Endothelial cell of umbilical vein (primary cell): ENCODE results near the gene KANK2. TPM values are rescaled to one million over a fixed set of nuclear protein-coding genes. Genes with fewer than 3 reads are reported as not detected.

Source experiments
- BruUV-seq: library from RNA; stranded (reverse); fragments of 400-500 nt; replicated peaks from 2 replicates; lab custom pipeline; 2021; lab: Mats Ljungman, UMichigan
- CTCF ChIA-PET: fragments of 300-600, 350-600 bp; sonication (Branson Sonifier 250); formaldehyde crosslinking; loops from one replicate; lab custom pipeline; 2021; ENCODE audit warnings: antibody characterized with exemption, inconsistent platforms; lab: Charles Lee
- POLR2A ChIA-PET: fragments of 300-600, 350-600 bp; sonication (Branson Sonifier 250); formaldehyde crosslinking; loops from one replicate; lab custom pipeline; 2021; ENCODE audit warnings: antibody characterized with exemption, inconsistent platforms; lab: Charles Lee
- DNase-seq: peaks from one replicate; pipeline ENCODE4 v3.0.0-alpha.2; 2011; ENCODE audit warnings: low read depth, low spot score
- FAIRE-seq: peaks from 2 replicates; lab custom pipeline; 2011; peaks lifted over from hg19 to GRCh38; lab: Jason Lieb, UNC
- H2AFZ ChIP-seq: 2 replicates; pipeline ENCODE4 v1.6.0; 2012; ENCODE audit warnings: low read depth, low read length, control low read depth, inconsistent platforms
- H3K27ac ChIP-seq: 2 replicates; pipeline ENCODE4 v1.5.1; 2011; ENCODE audit warnings: low read depth, mild to moderate bottlenecking, control low read depth, low read length, moderate library complexity; ENCODE audit not compliant: insufficient read depth
- H3K27me3 ChIP-seq, 2 experiments: 2 replicates each; pipeline versions ENCODE4 v1.6.0 to v1.6.1; 2011; ENCODE audit warnings: low read length in 2 of 2, mixed read lengths in 1 of 2; ENCODE audit not compliant: control insufficient read depth in 2 of 2, insufficient read depth in 2 of 2
- H3K36me3 ChIP-seq, 2 experiments: 2 replicates in 1 of 2; 3 replicates in 1 of 2; pipeline ENCODE4 v1.5.1; 2011; ENCODE audit warnings: low read length in 2 of 2, mild to moderate bottlenecking in 1 of 2, moderate library complexity in 1 of 2; ENCODE audit not compliant: control insufficient read depth in 2 of 2, insufficient read depth in 2 of 2; ENCODE audit errors: extremely low read depth in 1 of 2
- H3K4me1 ChIP-seq: 3 replicates; pipeline ENCODE4 v1.5.1; 2011; ENCODE audit warnings: mild to moderate bottlenecking, low read length; ENCODE audit not compliant: control insufficient read depth, insufficient read depth; ENCODE audit errors: extremely low read depth
- H3K4me2 ChIP-seq: 2 replicates; pipeline ENCODE4 v1.6.1; 2011; ENCODE audit warnings: low read length, control low read depth, mixed read lengths; ENCODE audit not compliant: insufficient read depth
- H3K4me3 ChIP-seq, 3 experiments: fragments of 200-600 bp in 1 of 3; sonication (generic), shearing (Covaris generic) in 1 of 3; replicated peaks in 1 of 3; 2 replicates each; pipeline ENCODE4 v1.5.1; 2011 to 2016; ENCODE audit warnings: control low read depth in 3 of 3, low read length in 3 of 3, mild to moderate bottlenecking in 2 of 3, inconsistent platforms in 1 of 3, low read depth in 1 of 3, moderate library complexity in 1 of 3; ENCODE audit not compliant: insufficient read depth in 1 of 3
- H3K79me2 ChIP-seq: 2 replicates; pipeline ENCODE4 v1.6.0; 2012; ENCODE audit warnings: low read length, inconsistent platforms; ENCODE audit not compliant: control insufficient read depth, insufficient read depth
- H3K9ac ChIP-seq: replicated peaks from 2 replicates; pipeline ENCODE3; 2011; ENCODE audit warnings: low read length, control low read depth; ENCODE audit not compliant: insufficient read depth; ENCODE audit errors: extremely low read depth
- H3K9me1 ChIP-seq: replicated peaks from 3 replicates; pipeline ENCODE4 v1.6.0; 2011; ENCODE audit warnings: mild to moderate bottlenecking, low read length; ENCODE audit not compliant: control insufficient read depth, insufficient read depth; ENCODE audit errors: extremely low read depth
- H3K9me3 ChIP-seq: replicated peaks from 2 replicates; pipeline ENCODE4 v1.5.1; 2012; ENCODE audit warnings: low read length, inconsistent platforms; ENCODE audit not compliant: control insufficient read depth, insufficient read depth
- H4K20me1 ChIP-seq: replicated peaks from 2 replicates; pipeline ENCODE3; 2011; ENCODE audit warnings: mild to moderate bottlenecking, low read length; ENCODE audit not compliant: control insufficient read depth, insufficient read depth; ENCODE audit errors: extremely low read depth
- FOS ChIP-seq: IDR thresholded peaks from 2 replicates; pipeline ENCODE4 v1.6.1; 2011; ENCODE audit warnings: mild to moderate bottlenecking, low read length, moderate library complexity, borderline replicate concordance; ENCODE audit not compliant: insufficient read depth
- JUN ChIP-seq: IDR thresholded peaks from 2 replicates; pipeline ENCODE4 v1.6.1; 2011; ENCODE audit warnings: borderline replicate concordance, low read depth; ENCODE audit not compliant: insufficient read length, insufficient read depth
- MYC ChIP-seq: IDR thresholded peaks from one replicate; pipeline ENCODE4 v1.6.1; 2011; ENCODE audit warnings: mild to moderate bottlenecking, low read depth, low read length
- POLR2A ChIP-seq: IDR thresholded peaks from 2 replicates; pipeline ENCODE4 v1.6.1; 2012; ENCODE audit warnings: low read depth, mild to moderate bottlenecking, control low read depth, low read length
- POLR2AphosphoS5 ChIP-seq: IDR thresholded peaks from 2 replicates; pipeline ENCODE4 v1.6.1; 2012; ENCODE audit warnings: low read depth, mild to moderate bottlenecking, control low read depth, low read length, moderate library complexity; ENCODE audit not compliant: insufficient read depth
- dilution Hi-C: fragments of 300-500 bp; cut with MboI; formaldehyde crosslinking; loops from one replicate; pipeline ENCODE4 v1.15.0; 2019; ENCODE audit warnings: low sequenced_read_pairs; ENCODE audit not compliant: extremely low pct_ligation_motif_present
- intact Hi-C: fragments of 100-400 bp; cut with micrococcal nuclease; formaldehyde crosslinking; loops from one replicate; pipeline ENCODE4 v1.10.0; 2022
- polyA plus RNA-seq, 4 experiments: library from polyadenylated mRNA; depleted of rRNA in 3 of 4; stranded (reverse) in 3 of 4; unstranded in 1 of 4; fragments of >200 nt; gene quantifications; 2 replicates each; pipeline versions ENCODE4 v1.2.1 to v1.2.3, GENCODE V29; 2011 to 2012; ENCODE audit warnings: missing spikeins in 1 of 4
- total RNA-seq: library from RNA; stranded (reverse); gene quantifications from 2 replicates; pipeline ENCODE4 v1.2.3, GENCODE V29; 2021

Gene KANK2
- total and polyA plus RNA-seq, 2 donors (not counting 3 experiments of a cell fraction or from before 2014, with no cell fraction given), result 41.7 to 77.9 TPM

DNA sequence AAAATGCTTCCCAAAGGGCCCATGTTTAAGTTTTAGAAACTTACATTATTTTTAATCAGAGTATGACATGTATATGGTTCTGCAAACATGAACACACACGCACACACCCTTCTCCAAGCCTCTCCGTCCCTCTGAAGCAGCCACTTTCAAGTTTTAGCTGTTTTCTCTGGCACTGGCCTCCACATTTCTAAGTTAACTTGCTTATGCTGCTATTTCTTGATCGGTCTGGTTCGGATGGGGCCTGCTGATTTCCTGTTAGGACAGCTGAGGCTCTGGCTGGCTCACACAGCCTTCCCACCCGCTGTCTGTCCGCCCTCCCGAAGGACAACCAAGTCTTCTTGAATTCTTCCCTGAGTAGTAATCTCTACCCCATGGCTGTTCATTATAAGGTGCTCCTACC is 46.2 kb downstream of the KANK2 start:
- intact Hi-C loops, result no loop called here

DNA sequence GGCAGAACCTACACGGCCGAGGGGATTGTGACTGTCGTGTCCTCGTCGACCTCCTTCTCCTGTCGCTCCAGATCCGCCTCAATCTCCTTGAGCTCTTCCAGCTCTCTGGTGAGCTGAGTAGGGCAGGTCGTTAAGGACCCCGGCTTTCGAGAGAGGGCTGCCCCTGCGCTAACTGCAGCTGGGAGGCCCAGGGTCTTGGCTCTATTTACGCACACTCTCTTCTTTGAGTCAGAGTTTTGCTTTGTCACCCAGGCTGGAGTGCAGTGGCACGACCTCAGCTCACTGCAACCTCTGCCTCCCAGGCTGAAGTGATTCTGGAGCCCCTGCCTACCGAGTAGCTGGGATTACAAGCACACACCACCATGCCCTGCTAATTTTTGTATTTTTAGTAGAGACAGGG is 49.3 kb downstream of the KANK2 start:
- no peak for TF ChIP-seq POLR2A
- no peak for TF ChIP-seq FOS
- no peak for TF ChIP-seq POLR2AphosphoS5
- TF ChIP-seq JUN, result no peak
- TF ChIP-seq MYC, result no peak
- peaks cover 23% of the 10 kb centered on the region for H3K79me2 ChIP-seq
- H3K27me3 ChIP-seq, result no peaks in the 10 kb centered on the region
- H3K9me3 ChIP-seq, result no peaks in the 10 kb centered on the region
- H3K27ac ChIP-seq, result no peak overlapping the region
- H3K4me1 ChIP-seq, result peaks cover 17% of the 10 kb centered on the region
- H4K20me1 ChIP-seq, result no peaks in the 10 kb centered on the region
- H3K36me3 ChIP-seq, result no peaks in the 10 kb centered on the region
- DNase-seq (no peak), FAIRE-seq (no peak)
- intact Hi-C loops (no loop called here), dilution Hi-C loops (no loop called here)
- no peaks in the 10 kb centered on the region for H3K9me1 ChIP-seq
- CTCF ChIA-PET, result no interaction called here
- no peak overlapping the region for H2AFZ ChIP-seq
- H3K4me2 ChIP-seq, result no peak overlapping the region
- H3K9ac ChIP-seq, result no peak overlapping the region
- no TSS peak for BruUV-seq
- POLR2A ChIA-PET, result no interaction called here
- no peak overlapping the region for H3K4me3 ChIP-seq

More for the DNA sequence above, 46.2 kb downstream of the KANK2 start:
- H3K27me3 ChIP-seq, result no peaks in the 10 kb centered on the region
- no peaks in the 10 kb centered on the region for H3K9me3 ChIP-seq
- FAIRE-seq (no peak), DNase-seq (no peak)
- H2AFZ ChIP-seq, result no peak overlapping the region
- H3K27ac ChIP-seq, result no peak overlapping the region
- dilution Hi-C loops, result no loop called here
- ChIA-PET CTCF (interaction anchor here (2.6 kb wide), 1 partner anchor 8 kb away, joined by 13 read pairs; no protein-coding TSS in a partner anchor), POLR2A (no interaction called here)
- no TSS peak for BruUV-seq
- no peak overlapping the region for H3K9ac ChIP-seq
- no peaks in the 10 kb centered on the region for H3K36me3 ChIP-seq
- TF ChIP-seq POLR2A, result no peak
- H3K4me3 ChIP-seq, result no peak overlapping the region
- H3K4me1 ChIP-seq, result peaks cover 22% of the 10 kb centered on the region
- no peaks in the 10 kb centered on the region for H4K20me1 ChIP-seq
- peaks cover 46% of the 10 kb centered on the region for H3K79me2 ChIP-seq
- H3K4me2 ChIP-seq, result no peak overlapping the region
- no peaks in the 10 kb centered on the region for H3K9me1 ChIP-seq
